Hindlimb muscle (tissue), 1 donor: ENCODE results near the gene ABTB1. TPM values are rescaled to one million over a fixed set of nuclear protein-coding genes. Genes with fewer than 3 reads are reported as not detected.
A peak's percentile ranks its signal among the peaks of the same experiment; 100 is the strongest.
"Not testable (repeated sequence)": the region's sequence is repeated elsewhere in the genome, so short reads cannot be mapped to it uniquely, and the experiment has no call there.

Experiments used
- DNase-seq: peaks from one replicate; pipeline ENCODE4 v3.0.0-alpha.2; 2013
- polyA plus RNA-seq: library from polyadenylated mRNA; unstranded; fragments of 120-200 nt; gene quantifications from one replicate; pipeline ENCODE4 v1.2.1, GENCODE V29; 2013; ENCODE audit not compliant: insufficient read length

Gene ABTB1
- polyA plus RNA-seq, 1 donor, result 16.6 TPM

DNA sequence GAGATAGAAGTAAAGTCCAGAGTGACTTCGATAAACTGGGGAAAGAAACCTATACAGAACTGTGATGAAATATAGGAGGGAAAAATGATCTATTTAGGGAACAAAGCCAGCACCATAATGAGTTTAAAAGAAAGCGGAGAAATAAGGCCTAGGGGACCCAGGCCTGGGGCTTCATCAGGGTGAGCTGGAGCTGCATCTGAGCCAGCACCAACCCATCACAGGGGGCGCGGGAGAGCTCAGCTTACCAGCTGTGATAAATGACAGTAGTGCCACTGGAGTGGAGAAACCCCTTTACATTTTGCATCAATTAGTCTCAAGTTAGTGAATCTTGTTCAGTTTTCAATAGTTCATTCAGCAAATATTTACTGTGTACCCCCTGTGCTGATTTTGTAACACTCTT lies 22.5 kb upstream of the ABTB1 start:
- no peak for DNase-seq

DNA sequence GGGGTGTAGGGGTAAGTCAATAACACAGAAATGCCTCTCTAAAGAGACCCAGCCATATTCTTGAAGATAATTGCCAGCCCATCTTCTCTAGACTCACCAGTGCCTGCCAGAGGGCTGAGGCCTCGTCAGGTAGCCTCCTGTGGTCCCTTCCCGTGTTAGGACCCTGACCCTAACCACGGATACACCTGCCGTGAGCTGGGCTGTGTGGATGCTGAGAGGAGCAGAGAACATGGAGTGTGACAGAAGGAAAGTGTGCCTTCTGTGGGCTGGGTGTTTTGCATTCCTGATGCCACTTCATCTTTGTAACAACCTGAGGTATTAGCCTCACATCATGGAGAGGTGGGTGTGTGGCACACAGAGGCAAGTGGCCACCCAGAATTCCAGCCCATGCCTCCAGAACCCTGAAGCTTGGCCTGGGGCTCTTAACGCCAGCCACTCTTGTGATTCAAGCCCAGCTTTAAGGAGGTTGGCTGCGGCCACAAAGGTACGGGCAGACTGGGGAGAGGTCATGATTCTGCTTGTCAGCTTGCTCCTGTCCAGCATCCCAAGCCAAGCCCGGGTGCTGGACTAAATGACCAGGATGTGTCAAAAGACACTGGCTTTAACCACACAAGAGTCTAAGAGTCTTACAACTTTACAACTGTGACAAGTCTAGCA lies 21.1 kb upstream of the ABTB1 start:
- no peak for DNase-seq

DNA sequence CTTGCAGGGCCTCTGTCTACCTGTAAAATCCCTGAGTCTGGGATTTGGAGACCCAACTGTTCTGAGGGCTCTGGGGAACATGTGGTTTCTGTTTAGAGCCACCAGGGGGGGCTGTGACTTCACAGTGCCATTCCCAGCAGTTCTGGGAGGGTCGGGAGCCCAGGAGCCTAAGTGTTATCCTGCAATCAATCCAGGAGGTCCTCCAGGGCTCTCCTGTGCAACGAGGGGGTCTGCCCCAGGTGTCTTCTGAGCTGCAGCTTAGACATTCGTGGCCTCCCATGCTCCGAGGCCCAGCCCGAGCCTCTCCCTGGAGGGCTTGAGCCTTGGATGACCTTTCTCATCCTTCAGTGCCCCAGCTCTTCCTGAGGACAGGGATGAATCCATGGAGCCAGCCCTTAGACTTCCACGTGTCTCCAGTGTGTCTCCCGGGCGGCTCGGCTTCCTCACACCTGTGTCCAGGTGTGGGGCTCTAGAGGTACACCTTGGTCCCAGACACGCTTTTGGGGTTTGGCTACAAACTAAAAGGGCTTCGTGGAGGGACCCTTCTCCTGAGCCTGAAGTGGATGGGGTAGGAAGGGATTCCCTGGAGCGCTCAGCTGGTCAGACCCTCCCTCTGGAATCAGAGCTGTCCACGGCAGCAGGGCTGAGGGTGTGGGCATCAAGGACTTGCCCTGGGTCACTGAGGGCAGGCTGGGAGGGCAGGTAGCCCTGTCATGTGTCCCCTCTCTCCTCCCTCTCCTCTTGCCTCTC lies 20.3 kb upstream of the ABTB1 start:
- DNase-seq, result peak; percentile 72

DNA sequence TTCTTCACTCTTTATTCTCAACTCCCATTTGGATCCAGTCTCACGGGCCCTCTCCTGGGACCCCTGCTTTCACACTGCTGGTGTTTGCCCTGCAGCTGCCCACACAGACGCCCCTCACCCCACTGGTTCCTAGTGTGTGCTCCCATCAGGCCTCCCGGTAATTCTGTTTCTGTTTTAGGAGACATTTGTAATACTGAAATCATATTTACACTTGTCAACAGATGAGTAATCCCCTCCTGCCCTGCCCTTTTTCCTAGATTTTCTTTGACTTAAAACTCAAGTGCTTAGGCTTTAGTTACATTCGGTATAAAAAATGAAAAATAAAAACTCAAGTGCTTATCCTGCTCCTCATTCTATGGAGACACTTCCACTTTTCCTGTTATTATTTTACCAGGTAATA lies 18.4 kb upstream of the ABTB1 start:
- DNase-seq, result no peak

DNA sequence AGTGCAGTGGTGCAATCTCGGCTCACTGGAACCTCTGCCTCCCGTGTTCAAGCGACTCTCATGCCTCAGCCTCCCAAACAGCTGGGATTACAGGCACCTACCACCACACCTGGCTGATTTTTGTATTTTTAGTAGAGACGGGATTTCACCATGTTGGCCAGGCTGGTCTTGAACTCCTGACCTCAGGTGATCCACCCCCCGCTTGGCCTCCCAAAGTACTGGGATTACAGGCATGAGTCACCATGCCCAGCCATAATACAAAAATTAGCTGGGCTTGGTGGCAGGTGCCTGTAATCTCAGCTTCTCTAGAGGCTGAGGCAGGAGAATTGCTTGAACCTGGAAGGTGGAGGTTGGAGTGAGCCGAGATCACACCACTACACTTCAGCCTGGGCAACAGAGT lies 17.8 kb upstream of the ABTB1 start:
- DNase-seq, result not testable (repeated sequence)

DNA sequence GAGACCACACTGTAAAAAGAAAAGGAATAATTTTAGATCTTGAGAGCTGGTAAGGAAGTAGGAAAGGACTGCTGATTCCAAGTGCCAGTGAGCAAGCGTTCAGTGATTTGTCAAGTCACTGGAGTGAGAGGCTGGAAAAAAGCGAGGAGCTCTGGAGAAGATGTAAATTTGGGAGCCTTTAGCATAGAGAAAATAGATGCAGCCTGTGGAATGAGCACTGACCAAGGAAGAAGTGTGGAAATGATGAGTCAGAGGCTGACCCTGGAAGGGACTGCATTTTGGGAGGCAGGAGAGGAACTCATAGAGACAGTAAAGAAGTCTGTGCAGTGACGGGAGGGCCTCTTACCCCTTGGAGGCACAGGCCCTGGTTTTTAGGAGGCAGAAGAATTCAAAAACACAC lies 17.1 kb upstream of the ABTB1 start:
- peak; percentile 50 for DNase-seq

DNA sequence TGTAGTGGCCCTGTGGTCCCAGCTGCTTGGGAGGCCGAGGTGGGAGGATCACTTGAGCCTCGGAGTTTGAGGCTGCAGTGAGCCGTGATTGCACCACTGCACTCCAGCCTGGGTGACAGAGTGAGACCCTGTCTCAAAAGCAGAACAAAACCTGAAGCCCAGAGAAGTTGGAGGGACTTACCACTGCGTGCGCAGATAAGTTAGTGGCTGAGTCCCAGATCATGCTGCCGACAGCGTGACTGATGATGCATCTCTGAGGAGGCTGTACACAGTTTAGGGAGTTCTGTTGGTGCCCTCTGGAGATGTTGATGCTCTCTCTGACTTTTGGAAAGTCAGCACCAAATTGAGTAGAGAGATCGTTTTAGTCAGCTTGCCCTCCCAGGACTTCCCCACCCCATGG lies 15.8 kb upstream of the ABTB1 start:
- DNase-seq, result no peak

DNA sequence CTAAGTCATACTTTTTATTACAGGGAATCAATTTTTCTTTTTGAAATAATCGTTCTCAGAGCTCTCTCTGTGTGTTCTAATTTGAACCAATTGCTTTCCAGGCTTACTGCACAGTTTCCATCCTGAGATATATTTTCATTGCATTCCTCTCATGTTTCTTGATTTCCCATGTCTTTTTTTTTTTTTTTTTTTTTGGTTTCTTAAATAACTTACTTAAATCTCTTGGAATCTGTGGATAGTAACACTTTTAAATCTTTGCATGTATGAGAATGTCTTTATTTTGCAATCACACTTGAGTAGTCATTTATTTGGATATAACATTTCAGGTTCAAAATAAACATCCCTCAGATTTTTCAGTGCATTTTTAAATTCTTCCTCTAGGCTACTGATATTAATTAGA lies 14.5 kb upstream of the ABTB1 start:
- no peak for DNase-seq

DNA sequence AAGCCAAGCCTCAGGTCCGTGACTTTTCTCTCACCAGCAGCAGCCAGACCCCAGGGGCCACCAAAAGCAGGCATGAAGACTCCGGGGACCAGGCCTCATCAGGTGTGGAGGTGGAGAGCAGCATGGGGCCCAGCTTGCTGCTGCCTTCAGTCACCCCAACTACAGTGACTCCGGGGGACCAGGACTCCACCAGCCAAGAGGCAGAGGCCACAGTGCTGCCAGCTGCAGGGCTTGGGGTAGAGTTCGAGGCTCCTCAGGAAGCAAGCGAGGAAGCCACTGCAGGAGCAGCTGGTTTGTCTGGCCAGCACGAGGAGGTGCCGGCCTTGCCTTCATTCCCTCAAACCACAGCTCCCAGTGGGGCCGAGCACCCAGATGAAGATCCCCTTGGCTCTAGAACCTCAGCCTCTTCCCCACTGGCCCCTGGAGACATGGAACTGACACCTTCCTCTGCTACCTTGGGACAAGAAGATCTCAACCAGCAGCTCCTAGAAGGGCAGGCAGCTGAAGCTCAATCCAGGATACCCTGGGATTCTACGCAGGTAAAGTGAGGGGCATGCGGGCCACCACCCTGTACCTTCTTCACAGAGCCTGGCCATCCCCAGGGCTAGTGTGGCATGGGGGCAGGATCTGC lies 12.0 kb upstream of the ABTB1 start:
- DNase-seq, result no peak

DNA sequence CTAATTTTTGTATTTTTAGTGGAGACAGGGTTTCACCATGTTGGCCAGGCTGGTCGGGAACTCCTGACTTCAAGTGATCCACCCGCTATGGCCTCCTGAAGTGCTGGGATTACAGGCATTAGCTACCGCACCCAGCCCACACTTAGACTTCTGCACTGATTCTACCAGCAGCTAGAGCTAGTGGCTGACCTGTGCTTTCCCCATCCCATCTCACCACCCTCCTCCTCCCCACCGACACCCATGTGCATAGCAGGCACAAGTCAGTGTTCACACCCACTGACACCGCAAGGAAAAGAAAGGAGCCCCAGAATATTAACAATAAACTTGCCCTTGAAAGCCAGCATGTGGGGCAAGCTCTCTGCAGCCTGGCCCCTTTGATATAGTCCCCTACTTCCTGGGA lies 11.2 kb upstream of the ABTB1 start:
- no peak for DNase-seq

DNA sequence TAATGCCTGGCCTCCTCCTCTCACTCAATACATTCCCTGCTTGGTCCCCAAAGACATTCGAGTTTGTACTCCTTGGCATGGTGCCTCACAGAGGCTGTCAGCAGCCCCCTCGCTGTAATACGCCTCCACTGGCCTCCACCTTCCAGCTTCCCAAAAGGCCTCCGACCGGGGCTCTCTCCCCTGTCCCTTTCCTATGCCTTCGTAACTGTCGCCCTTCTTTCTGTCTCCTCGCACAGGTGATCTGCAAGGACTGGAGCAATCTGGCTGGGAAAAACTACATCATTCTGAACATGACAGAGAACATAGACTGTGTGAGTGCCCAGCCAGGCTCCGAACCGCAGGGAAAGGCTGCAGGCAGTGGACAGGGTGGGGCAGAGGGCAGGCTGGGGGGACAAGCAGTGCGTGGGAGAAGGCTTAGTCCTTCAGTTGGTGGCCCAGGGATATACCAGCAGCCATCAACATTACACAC lies 10.7 kb upstream of the ABTB1 start:
- no peak for DNase-seq

DNA sequence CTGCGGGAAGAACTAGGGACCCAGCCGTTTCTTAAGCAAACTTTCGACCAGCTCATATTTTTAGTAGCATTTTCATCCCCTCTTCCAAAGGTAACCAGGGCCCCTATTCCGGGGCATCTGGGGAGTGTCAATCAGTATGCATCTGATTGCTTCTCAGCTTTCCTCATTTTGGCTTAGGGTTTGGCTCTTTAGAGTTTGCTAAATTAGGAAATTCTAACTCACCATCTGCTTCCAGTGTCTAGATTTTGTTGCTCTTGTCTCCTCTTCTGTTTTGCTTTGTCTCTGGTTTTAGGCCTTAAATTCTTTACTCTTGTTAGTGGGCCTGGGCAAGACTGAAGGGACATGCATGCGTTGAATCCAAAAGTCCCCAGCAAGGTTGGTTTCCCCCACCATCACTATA lies 9.6 kb upstream of the ABTB1 start:
- no peak for DNase-seq

DNA sequence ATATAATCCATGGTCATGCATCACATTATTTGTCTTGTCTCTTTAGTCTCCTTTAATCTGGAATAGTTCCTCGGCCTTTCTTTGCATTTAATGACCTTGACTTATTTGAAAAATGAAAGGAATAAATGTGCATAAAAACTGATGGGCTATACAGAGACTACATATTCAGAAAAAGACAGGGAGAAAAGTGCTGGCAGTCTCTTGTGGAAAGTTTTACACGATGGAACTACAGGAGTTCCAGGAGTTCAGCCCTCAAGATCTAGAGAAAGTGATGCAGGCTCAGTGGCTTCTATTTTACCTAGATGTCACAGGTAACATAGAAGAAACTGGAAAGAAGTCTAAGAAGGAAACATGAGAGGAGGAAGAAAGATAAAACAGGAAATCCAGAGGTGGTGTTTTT lies 7.6 kb upstream of the ABTB1 start:
- peak; percentile 53 for DNase-seq

DNA sequence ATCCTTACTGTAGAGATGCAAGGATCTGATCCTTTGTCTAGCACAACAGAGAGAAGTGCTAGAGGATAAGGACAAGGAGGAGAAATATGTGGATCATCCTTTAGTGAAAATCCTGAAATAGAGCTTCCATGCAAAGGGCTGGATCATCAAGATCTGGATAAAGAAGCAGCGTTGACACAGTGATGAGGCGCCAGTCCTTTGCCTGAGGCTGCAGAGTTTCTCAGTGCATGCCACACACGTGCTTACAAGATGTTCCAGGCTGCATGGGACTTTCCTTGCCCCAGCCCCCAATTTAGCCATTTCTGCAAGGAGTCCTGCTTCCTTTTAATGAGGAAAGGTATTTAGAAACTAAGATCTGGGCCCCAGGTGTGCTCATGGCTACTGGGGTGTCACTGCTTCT lies 7.2 kb upstream of the ABTB1 start:
- DNase-seq, result no peak

DNA sequence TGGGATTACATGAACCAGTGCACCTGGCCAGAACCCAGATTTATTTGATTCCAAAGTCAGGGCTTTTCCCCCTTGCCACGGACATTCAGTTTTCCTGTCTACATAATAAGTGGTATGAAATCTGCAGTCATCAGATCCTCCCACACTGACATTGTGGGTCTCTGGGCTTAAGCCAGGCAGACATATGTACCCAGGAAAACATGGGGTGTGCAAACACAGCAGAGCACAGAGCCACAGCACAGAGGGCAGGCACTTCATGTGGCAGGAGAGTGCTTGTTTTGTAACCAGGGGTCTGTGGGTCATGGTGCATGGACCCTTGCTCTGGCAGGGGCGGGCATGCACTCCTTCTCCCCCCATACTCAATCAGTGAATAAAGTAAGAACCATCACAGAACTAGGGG lies 6.1 kb upstream of the ABTB1 start:
- no peak for DNase-seq

DNA sequence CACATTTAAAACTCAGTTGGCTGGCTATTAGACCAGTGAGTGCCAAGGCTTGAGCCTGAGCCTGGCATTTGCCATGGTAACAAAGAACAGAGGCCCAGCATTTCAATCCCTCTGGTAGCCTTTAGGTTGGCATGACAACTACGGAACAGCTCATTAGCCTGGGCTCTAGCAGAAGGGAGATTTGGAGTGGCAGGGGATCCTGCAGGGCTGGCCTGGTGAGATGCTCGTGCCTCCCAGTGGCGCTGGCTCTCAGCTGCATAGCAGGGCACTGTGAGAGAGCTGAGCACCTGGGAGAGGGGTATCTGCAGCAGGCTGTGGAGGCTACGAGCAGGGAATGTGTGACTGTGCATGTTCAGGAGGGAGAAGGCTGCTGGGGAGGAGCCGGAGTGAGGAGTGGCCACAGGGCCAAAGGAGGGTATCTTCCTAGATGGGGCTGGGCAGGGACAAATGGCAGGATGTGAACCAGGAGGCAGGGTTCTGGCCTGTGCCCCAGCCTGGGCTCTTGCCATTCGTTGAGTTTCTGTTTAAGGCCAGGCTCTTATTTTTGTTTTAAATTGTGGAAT lies 5.6 kb upstream of the ABTB1 start:
- no peak for DNase-seq

DNA sequence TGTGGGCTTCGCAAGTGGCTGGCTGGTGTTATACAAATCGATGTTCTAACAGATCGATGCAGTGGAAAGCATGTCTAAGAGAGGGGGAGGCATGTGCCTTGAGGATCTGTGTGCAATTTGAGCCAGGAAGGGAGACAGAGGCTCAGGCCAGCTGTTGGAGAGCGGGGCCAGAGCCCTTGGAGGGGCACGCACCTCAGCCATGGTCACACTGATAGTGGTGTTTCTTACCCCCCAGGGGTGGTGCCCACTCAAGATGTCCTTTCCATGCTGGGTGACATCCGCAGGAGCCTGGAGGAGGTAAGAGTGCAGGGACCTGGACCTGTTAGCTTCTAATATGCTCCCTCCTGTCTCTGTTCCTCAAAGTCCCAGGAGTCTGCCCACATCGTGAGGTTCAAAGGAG lies 3.8 kb upstream of the ABTB1 start:
- DNase-seq, result no peak

DNA sequence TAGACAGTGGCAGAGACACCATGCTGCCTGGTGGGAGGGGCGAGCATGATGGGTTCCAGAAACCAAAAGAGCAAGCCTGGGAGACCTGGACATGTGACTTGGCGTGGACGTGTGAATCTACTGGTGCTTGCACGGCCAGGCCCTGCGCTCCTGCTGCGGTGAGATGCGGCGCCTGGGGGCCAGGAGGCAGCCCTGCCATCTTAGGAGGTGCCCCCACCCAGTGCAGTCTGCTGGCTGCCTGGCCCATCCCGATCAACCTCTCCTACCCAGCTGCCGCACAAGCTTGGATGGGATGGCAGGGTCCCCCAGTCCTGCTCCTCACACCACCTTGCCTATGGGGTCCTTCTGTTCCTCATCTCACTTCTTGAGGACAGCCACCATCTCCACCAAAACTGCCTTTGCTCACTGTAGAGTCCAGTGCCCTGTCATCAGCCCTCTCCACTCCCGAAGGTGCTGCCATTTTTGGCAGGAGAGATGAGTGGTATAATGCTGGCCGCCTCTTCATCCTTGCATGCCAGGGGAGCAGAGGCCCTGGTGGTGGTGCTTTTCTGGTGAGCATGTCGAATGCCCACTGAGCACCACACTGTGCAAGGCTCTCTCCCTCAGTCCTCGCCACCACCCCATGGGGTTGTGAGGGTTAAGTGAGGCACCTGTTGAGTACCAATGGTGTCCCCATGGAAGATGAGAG lies 3.1 kb upstream of the ABTB1 start:
- DNase-seq, result no peak

DNA sequence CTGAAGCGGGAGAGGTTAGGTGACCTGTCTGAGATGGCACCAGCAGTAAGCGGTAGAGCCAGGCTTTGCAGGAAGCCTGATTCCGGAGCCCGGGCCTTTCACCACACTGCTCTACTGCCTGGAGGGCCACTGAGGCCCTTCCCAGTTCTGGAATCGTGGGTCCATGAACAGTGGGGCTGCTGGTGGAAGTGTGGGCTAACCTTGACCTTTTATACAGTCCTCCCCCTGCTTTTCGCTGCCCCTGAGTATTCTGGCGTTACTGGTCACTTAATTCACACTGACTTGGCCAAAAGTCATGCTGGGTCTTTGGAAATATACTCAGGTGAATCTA lies 2.6 kb upstream of the ABTB1 start:
- no peak for DNase-seq

DNA sequence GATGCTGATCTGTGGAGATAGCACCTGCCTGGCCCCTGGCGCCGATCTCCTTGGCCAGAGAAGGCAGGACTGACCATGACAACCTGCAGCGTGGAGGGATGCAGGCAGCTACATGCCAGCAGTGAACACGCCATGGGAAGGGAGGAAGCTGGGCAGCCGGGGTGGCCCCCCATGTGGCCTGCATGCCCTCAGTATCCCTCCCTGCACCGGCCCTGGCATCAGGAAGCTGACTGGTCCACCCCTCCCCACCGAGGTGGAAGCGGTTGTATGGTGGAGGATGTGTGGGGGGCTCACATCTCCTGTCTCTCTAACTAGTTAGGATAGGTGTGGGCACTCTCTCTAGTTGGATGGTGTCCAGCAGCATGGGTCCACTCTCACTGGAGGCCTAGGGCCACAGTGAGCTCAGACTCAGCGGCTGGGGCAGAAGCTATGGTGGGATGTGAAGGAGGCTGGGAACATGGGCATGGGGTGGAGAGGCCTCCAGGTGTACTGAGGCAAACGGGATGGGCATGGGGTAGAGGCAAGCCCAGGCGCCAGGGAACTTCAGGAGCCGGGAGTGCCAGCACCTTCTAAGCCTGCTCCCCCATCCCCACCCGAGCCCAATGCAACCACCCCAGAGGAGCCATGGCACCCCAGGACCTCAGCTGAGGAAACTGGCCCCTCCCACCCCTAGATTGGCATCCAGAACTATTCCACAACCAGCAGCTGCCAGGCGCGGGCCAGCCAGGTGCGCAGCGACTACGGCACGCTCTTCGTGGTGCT lies 1.8 kb upstream of the ABTB1 start:
- no peak for DNase-seq

DNA sequence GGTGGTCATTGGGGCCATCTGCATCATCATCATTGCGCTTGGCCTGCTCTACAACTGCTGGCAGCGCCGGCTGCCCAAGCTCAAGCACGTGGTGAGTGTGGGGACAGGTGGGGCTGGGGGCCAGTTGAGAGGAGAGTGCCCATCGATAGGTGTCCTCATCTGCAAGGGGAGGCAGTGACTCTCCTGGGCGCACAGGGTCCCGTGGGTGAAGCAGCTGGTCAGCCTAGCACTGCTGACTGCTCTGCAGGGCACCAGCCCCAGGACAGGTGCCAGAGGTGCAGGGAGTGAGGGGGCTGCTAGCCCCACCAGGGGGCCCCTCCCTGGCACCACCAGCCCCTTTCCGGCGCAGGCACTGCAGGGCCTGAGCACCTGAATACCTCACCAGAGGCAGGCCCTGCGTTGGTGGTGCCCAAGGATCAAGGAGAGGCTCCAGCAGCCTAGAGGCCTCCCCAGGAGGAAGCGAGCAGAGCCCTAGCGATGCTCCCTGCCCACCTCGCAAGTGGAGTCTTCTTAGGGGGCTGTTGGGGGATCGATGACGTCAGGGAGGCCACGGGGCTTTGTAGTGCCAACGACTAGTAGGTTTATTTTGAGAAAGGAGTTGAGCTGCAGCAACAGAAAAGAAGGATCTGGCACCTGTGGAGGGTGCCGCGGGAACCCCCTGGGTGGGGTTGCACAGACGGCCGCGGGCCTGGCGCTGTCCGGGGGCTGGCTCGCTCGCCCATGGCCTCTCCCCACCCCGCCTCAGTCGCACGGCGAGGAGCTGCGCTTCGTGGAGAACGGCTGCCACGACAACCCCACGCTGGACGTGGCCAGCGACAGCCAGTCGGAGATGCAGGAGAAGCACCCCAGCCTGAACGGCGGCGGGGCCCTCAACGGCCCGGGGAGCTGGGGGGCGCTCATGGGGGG lies 976 bp upstream of the ABTB1 start:
- no peak for DNase-seq
